GM12874 (cell line): Measurements from ENCODE around the gene MYO6.

ENCODE experiments used
- CTCF ChIP-seq: IDR thresholded peaks from 2 replicates; pipeline ENCODE4 v1.5.1; 2011; ENCODE audit warnings: low read depth, mild to moderate bottlenecking, control low read depth, low read length, moderate library complexity; ENCODE audit not compliant: insufficient read depth

The MYO6 gene

GRCh38 chr6:75864446-75864845 lies 115.4 kb downstream of the MYO6 start:
- no peak for TF ChIP-seq CTCF

- TF ChIP-seq CTCF: no peak
Observed at GRCh38 chr6:75870389-75870788, 121.3 kb downstream of the MYO6 start.

- TF ChIP-seq CTCF: no peak
Observed at GRCh38 chr6:75874224-75874623, 125.2 kb downstream of the MYO6 start.

- no peak for TF ChIP-seq CTCF
Observed at GRCh38 chr6:75876152-75876551, 127.1 kb downstream of the MYO6 start.

- TF ChIP-seq CTCF: no peak
Observed at GRCh38 chr6:75880305-75880704, 131.3 kb downstream of the MYO6 start.

GRCh38 chr6:75882734-75883133 lies 133.7 kb downstream of the MYO6 start:
- no peak for TF ChIP-seq CTCF

- TF ChIP-seq CTCF: no peak
Observed at GRCh38 chr6:75884822-75885221, 135.8 kb downstream of the MYO6 start.

- TF ChIP-seq CTCF: no peak
Observed at GRCh38 chr6:75892384-75892783, 143.3 kb downstream of the MYO6 start.
